GM23338 (cell line): Measurements from ENCODE around the gene SRGN.

Experiments
- CREB1 ChIP-seq: fragments of 250-450 bp; sonication (Bioruptor Pico); IDR thresholded peaks from 2 replicates; pipeline ENCODE4 v1.5.0; 2020; ENCODE audit warnings: low read depth, mild to moderate bottlenecking, moderate library complexity
- CTCF ChIP-seq, 2 experiments: fragments of 200-600 bp in 1 of 2; sonication (generic) in 1 of 2; conservative IDR thresholded peaks; 2 replicates each; pipeline versions ENCODE4 v1.5.1 to v1.6.1; 2016 to 2017; ENCODE audit warnings: antibody characterized with exemption in 2 of 2, low read depth in 2 of 2, mild to moderate bottlenecking in 2 of 2, moderate library complexity in 1 of 2
- EZH2 ChIP-seq: fragments of 200-600 bp; sonication (generic); IDR thresholded peaks from one replicate; pipeline ENCODE4 v1.8.0; 2017; ENCODE audit warnings: antibody characterized with exemption, mild to moderate bottlenecking, low read depth; ENCODE audit not compliant: unreplicated experiment
- EZH2phosphoT487 ChIP-seq: fragments of 200-600 bp; sonication (generic); IDR thresholded peaks from one replicate; pipeline ENCODE4 v1.8.1; 2018; ENCODE audit warnings: antibody characterized with exemption; ENCODE audit not compliant: unreplicated experiment
- JUNB ChIP-seq: IDR thresholded peaks from one replicate; pipeline ENCODE4 v1.6.1; 2016; ENCODE audit warnings: antibody characterized with exemption; ENCODE audit not compliant: unreplicated experiment
- NANOG ChIP-seq: IDR thresholded peaks from 2 replicates; pipeline ENCODE4 v1.6.1; 2016; ENCODE audit warnings: antibody characterized with exemption, borderline replicate concordance
- POLR2AphosphoS5 ChIP-seq: IDR thresholded peaks from 2 replicates; pipeline ENCODE4 v1.6.1; 2016; ENCODE audit warnings: antibody characterized with exemption, low read depth
- STAT1 ChIP-seq: IDR thresholded peaks from one replicate; pipeline ENCODE4 v1.6.1; 2016; ENCODE audit warnings: antibody characterized with exemption; ENCODE audit not compliant: unreplicated experiment
- ZNF331 ChIP-seq: fragments of 250-450 bp; sonication (Bioruptor Pico); IDR thresholded peaks from 2 replicates; pipeline ENCODE4 v1.5.0; 2020; ENCODE audit warnings: low read depth, mild to moderate bottlenecking, moderate library complexity
- TF ChIP-seq, protein P1 (sequence below): IDR thresholded peaks from 2 replicates; pipeline ENCODE4 v1.6.1; 2016; ENCODE audit warnings: antibody characterized with exemption
- TF ChIP-seq, protein P2 (sequence below): IDR thresholded peaks from one replicate; pipeline ENCODE4 v1.6.1; 2018; ENCODE audit warnings: antibody characterized with exemption; ENCODE audit not compliant: unreplicated experiment

DNA sequence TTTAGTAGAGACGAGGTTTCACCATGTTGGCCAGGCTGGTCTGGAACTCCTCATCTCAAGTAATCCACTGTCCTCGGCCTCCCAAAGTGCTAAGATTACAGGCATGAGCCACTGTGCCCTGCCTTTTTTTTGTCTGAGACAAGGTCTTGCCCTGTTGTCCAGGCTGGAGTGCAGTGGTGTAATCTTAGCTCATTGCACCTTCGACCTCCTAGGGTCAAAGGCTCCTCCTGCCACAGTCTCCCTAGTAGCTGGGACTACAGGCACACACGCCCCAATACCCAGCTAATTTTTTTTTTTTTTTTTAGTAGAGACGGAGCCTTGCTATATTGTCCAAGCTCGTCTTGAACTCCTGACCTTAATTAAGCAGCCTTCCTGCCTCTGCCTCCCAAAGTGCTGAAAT lies 65.3 kb downstream of the SRGN start:
- TF ChIP-seq CTCF (conservative IDR thresholded peaks at IDR 0.05; ENCODE audit: low read depth in 2 of 2) = no peak
- TF ChIP-seq POLR2AphosphoS5 = no peak
- TF ChIP-seq, protein P1, sequence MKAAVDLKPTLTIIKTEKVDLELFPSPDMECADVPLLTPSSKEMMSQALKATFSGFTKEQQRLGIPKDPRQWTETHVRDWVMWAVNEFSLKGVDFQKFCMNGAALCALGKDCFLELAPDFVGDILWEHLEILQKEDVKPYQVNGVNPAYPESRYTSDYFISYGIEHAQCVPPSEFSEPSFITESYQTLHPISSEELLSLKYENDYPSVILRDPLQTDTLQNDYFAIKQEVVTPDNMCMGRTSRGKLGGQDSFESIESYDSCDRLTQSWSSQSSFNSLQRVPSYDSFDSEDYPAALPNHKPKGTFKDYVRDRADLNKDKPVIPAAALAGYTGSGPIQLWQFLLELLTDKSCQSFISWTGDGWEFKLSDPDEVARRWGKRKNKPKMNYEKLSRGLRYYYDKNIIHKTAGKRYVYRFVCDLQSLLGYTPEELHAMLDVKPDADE = no peak
- no peak for TF ChIP-seq EZH2phosphoT487
- TF ChIP-seq, protein P2, sequence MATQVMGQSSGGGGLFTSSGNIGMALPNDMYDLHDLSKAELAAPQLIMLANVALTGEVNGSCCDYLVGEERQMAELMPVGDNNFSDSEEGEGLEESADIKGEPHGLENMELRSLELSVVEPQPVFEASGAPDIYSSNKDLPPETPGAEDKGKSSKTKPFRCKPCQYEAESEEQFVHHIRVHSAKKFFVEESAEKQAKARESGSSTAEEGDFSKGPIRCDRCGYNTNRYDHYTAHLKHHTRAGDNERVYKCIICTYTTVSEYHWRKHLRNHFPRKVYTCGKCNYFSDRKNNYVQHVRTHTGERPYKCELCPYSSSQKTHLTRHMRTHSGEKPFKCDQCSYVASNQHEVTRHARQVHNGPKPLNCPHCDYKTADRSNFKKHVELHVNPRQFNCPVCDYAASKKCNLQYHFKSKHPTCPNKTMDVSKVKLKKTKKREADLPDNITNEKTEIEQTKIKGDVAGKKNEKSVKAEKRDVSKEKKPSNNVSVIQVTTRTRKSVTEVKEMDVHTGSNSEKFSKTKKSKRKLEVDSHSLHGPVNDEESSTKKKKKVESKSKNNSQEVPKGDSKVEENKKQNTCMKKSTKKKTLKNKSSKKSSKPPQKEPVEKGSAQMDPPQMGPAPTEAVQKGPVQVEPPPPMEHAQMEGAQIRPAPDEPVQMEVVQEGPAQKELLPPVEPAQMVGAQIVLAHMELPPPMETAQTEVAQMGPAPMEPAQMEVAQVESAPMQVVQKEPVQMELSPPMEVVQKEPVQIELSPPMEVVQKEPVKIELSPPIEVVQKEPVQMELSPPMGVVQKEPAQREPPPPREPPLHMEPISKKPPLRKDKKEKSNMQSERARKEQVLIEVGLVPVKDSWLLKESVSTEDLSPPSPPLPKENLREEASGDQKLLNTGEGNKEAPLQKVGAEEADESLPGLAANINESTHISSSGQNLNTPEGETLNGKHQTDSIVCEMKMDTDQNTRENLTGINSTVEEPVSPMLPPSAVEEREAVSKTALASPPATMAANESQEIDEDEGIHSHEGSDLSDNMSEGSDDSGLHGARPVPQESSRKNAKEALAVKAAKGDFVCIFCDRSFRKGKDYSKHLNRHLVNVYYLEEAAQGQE = no peak
- TF ChIP-seq EZH2 = no peak
- TF ChIP-seq NANOG = no peak
- no peak for TF ChIP-seq ZNF331 (CRISPR knock-in tag)
- TF ChIP-seq STAT1 = no peak
- no peak for TF ChIP-seq JUNB
- TF ChIP-seq CREB1 (CRISPR knock-in tag) = no peak
